GM12878 (cell line): Measurements from ENCODE around the gene CERT1.

Source experiments
- ETV6 ChIP-seq, 2 experiments: fragments of 450-650 bp in 1 of 2; IDR thresholded peaks in 1 of 2; conservative IDR thresholded peaks in 1 of 2; 2 replicates each; pipeline ENCODE4 v1.6.1; 2014; ENCODE audit warnings: antibody characterized with exemption in 1 of 2, borderline replicate concordance in 1 of 2, low read depth in 1 of 2, mild to moderate bottlenecking in 1 of 2, moderate library complexity in 1 of 2
- EZH2 ChIP-seq: IDR thresholded peaks from 2 replicates; pipeline ENCODE4 v1.6.1; 2012; ENCODE audit warnings: low read depth, mild to moderate bottlenecking, control low read depth, inconsistent platforms, low read length, borderline replicate concordance; ENCODE audit not compliant: control insufficient read depth
- FOXK2 ChIP-seq: fragments of 450-650 bp; IDR thresholded peaks from 2 replicates; pipeline ENCODE4 v1.6.1; 2017; ENCODE audit warnings: mild to moderate bottlenecking, moderate library complexity
- FOXM1 ChIP-seq: IDR thresholded peaks from 2 replicates; pipeline ENCODE4 v1.6.1; 2012; ENCODE audit warnings: low read depth, mild to moderate bottlenecking, inconsistent platforms, low read length, moderate library complexity
- HDAC6 ChIP-seq: fragments of 200-600 bp; sonication (generic); IDR thresholded peaks from one replicate; pipeline ENCODE4 v1.8.0; 2017; ENCODE audit warnings: antibody characterized with exemption; ENCODE audit not compliant: unreplicated experiment
- KDM1A ChIP-seq: fragments of 200-600 bp; sonication (generic); IDR thresholded peaks from 2 replicates; pipeline ENCODE4 v1.6.1; 2016; ENCODE audit warnings: borderline replicate concordance
- POLR2A ChIP-seq: IDR thresholded peaks from 2 replicates; pipeline ENCODE4 v1.6.1; 2011; ENCODE audit warnings: low read depth, mild to moderate bottlenecking, low read length
- POLR2AphosphoS5 ChIP-seq: IDR thresholded peaks from 2 replicates; pipeline ENCODE4 v1.6.1; 2011; ENCODE audit warnings: mild to moderate bottlenecking, low read length, inconsistent platforms
- RAD21 ChIP-seq: IDR thresholded peaks from 2 replicates; pipeline ENCODE4 v1.6.1; 2011; ENCODE audit warnings: mild to moderate bottlenecking, low read depth, low read length, moderate library complexity; ENCODE audit not compliant: insufficient read depth
- SP1 ChIP-seq: IDR thresholded peaks from one replicate; pipeline ENCODE4 v1.6.1; 2011; ENCODE audit warnings: low read depth, low read length
- TAF1 ChIP-seq: IDR thresholded peaks from 2 replicates; pipeline ENCODE4 v1.6.1; 2011; ENCODE audit warnings: mild to moderate bottlenecking, low read depth, low read length, borderline replicate concordance
- TF ChIP-seq, protein P1 (sequence below), 3 experiments: IDR thresholded peaks in 2 of 3; conservative IDR thresholded peaks in 1 of 3; 2 replicates each; pipeline ENCODE4 v1.5.1; 2011; ENCODE audit warnings: low read depth in 3 of 3, low read length in 3 of 3, mild to moderate bottlenecking in 3 of 3, control low read depth in 2 of 3, moderate library complexity in 2 of 3, inconsistent platforms in 1 of 3, mixed read lengths in 1 of 3; ENCODE audit not compliant: control insufficient read depth in 2 of 3, insufficient read depth in 1 of 3; ENCODE audit errors: extremely low read depth in 1 of 3
- TF ChIP-seq, protein P2 (sequence below): IDR thresholded peaks from 2 replicates; pipeline ENCODE4 v1.6.1; 2012; ENCODE audit warnings: low read length, inconsistent platforms
- TF ChIP-seq, protein P3 (sequence below): IDR thresholded peaks from 2 replicates; pipeline ENCODE4 v1.6.1; 2012; ENCODE audit warnings: mild to moderate bottlenecking, low read depth, low read length

DNA sequence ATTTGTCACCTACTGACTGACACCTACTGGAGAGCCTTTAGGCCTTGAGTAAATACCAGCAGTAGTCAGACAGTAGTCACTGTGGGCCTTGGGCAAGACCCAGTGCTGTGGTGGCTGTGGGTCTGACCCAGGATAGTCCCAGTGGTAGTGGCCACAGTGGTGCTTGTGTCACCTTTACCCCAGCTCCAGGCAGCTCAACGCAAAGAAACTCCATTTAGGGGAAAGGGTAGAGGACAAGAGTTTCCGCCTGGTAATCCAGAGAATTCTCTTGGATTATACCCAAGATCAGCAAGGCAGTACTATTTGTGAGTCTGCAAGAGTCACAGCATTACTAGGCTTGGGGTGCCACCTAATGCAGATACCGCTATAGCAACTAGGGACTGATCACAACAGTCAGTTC lies 28.9 kb downstream of the CERT1 start:
- TF ChIP-seq TAF1, result no peak
- TF ChIP-seq, protein P1, sequence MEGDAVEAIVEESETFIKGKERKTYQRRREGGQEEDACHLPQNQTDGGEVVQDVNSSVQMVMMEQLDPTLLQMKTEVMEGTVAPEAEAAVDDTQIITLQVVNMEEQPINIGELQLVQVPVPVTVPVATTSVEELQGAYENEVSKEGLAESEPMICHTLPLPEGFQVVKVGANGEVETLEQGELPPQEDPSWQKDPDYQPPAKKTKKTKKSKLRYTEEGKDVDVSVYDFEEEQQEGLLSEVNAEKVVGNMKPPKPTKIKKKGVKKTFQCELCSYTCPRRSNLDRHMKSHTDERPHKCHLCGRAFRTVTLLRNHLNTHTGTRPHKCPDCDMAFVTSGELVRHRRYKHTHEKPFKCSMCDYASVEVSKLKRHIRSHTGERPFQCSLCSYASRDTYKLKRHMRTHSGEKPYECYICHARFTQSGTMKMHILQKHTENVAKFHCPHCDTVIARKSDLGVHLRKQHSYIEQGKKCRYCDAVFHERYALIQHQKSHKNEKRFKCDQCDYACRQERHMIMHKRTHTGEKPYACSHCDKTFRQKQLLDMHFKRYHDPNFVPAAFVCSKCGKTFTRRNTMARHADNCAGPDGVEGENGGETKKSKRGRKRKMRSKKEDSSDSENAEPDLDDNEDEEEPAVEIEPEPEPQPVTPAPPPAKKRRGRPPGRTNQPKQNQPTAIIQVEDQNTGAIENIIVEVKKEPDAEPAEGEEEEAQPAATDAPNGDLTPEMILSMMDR (IDR thresholded peaks at IDR 0.05 in 2 of 3, conservative IDR thresholded peaks at IDR 0.05 in 1 of 3; ENCODE audit: control insufficient read depth in 2 of 3, extremely low read depth in 1 of 3, insufficient read depth in 1 of 3, low read depth in 3 of 3, low read length in 3 of 3), result no peak
- no peak for TF ChIP-seq POLR2AphosphoS5
- TF ChIP-seq, protein P2, sequence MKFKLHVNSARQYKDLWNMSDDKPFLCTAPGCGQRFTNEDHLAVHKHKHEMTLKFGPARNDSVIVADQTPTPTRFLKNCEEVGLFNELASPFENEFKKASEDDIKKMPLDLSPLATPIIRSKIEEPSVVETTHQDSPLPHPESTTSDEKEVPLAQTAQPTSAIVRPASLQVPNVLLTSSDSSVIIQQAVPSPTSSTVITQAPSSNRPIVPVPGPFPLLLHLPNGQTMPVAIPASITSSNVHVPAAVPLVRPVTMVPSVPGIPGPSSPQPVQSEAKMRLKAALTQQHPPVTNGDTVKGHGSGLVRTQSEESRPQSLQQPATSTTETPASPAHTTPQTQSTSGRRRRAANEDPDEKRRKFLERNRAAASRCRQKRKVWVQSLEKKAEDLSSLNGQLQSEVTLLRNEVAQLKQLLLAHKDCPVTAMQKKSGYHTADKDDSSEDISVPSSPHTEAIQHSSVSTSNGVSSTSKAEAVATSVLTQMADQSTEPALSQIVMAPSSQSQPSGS, result no peak
- no peak for TF ChIP-seq EZH2
- no peak for TF ChIP-seq HDAC6
- TF ChIP-seq KDM1A, result no peak
- no peak for TF ChIP-seq ETV6 (conservative IDR thresholded peaks at IDR 0.05 in 1 of 2, IDR thresholded peaks at IDR 0.05 in 1 of 2; ENCODE audit: borderline replicate concordance in 1 of 2, low read depth in 1 of 2)
- TF ChIP-seq SP1, result no peak
- no peak for TF ChIP-seq FOXM1
- no peak for TF ChIP-seq RAD21
- TF ChIP-seq, protein P3, sequence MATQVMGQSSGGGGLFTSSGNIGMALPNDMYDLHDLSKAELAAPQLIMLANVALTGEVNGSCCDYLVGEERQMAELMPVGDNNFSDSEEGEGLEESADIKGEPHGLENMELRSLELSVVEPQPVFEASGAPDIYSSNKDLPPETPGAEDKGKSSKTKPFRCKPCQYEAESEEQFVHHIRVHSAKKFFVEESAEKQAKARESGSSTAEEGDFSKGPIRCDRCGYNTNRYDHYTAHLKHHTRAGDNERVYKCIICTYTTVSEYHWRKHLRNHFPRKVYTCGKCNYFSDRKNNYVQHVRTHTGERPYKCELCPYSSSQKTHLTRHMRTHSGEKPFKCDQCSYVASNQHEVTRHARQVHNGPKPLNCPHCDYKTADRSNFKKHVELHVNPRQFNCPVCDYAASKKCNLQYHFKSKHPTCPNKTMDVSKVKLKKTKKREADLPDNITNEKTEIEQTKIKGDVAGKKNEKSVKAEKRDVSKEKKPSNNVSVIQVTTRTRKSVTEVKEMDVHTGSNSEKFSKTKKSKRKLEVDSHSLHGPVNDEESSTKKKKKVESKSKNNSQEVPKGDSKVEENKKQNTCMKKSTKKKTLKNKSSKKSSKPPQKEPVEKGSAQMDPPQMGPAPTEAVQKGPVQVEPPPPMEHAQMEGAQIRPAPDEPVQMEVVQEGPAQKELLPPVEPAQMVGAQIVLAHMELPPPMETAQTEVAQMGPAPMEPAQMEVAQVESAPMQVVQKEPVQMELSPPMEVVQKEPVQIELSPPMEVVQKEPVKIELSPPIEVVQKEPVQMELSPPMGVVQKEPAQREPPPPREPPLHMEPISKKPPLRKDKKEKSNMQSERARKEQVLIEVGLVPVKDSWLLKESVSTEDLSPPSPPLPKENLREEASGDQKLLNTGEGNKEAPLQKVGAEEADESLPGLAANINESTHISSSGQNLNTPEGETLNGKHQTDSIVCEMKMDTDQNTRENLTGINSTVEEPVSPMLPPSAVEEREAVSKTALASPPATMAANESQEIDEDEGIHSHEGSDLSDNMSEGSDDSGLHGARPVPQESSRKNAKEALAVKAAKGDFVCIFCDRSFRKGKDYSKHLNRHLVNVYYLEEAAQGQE, result no peak
- TF ChIP-seq FOXK2, result no peak
- no peak for TF ChIP-seq POLR2A
